NOMO-1 (cell line): Measurements from ENCODE around the gene TRNT1.

Experiments used
- DNase-seq, 2 experiments: peaks; one replicate each; lab custom pipeline; 2025; ENCODE audit not compliant: unreplicated experiment in 2 of 2; lab: John Stamatoyannopoulos, UW

The TRNT1 gene

GRCh38 chr3:3110749-3111361 is 15.9 kb upstream of the TRNT1 start:
- DNase-seq, result peak; percentile 42 to 59

DNA sequence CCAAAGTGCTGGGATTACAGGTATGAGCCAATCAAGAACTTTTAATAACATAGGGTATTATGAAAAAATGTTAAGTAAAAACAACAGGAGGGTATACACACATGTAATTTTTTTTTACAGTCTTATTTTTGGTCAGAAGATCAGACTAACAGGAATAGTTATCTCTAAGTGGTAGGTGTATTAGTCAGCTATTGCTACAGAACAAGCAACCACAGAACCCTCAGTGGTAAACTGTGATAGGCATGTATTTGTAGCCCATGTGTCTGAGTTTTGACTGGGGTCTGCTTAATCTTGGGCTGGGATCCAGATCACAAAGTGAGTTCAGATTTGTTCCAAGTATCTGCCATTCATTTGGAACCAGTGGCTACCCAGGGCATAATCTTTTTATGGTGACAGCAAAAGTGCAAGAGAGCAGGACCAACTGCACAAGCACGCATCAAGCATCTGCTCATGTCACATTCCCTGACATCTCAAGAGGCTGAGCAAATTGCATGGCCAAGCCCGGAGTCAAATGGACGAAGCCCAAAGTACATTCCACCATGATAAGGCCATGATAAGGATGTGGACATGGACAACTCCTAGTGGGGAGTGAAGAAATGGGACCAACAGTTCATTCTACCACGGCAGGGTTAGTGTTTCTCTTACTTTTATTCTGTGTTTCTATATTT is 13.6 kb upstream of the TRNT1 start:
- DNase-seq, result no peak

- no peak for DNase-seq
These were observed 9.1 kb upstream of the TRNT1 start for GRCh38 chr3:3117651-3118050.

GRCh38 chr3:3119393-3119851 is 7.3 kb upstream of the TRNT1 start:
- no peak for DNase-seq

DNA sequence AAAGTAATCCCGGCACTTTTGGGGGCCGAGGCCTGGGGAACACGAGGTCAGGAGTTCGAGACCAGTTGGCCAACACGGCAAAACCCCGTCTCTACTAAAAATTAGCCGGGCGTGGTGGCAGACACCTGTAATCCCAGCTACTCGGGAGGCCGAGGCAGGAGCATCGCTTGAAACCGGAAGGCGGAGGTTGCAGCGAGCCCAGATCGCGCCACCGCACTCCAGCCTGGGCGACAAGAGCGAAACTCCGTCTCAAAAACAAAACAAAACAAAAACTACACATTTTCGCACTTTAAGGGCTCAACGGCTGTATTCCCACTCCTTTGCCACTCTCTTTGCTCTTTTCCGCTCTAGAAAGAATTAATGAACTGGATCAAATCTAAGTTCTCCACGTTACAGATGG is 763 bp upstream of the TRNT1 start:
- no peak for DNase-seq

DNA sequence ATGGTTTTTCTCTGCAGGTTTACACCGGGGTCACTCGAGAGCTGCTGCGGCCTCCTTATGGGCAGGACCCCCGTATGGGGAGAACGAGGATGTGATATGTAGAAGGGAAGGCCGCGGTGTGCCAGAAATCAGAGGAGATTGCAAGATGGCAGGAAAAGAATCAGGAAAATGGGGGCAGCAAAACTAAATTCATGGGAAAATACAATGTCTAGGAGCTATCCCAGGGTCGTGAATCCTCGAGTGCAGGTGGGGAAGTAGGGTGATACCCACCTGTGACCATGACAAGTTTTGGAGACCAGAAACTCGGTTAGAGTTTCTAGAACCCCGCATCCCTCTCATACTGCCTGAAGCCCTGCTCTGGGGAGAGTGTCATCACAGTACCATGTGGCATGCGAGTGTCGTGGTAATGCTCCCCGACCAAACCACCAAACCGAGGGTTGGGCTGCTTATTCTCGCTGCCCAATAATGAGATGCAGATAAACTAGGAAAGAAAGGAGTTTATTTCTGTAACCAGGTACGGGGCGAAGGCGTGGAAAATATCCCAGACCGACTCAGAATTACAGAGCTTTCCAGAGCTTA is 781 bp downstream of the TRNT1 start:
- DNase-seq, result peak; percentile 5 to 11

DNA sequence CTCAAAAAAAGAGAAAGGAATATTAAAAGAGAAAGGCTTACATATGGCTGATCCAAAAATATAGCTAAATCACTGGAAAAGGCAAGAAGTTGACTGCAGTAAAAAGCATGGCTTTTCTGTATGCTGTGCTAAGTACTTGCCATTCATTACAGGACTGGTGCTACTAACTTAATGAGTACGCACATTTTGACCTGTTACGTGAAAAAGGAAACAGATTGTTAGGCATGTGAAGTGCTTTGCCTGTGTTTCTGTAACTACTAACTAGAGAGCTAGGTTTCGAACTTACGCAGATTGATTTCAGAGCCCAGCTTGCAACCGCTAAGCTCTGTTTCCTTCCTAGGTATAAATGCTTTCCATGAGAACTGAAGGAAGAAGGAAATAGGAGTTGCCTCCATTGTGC is 2.8 kb downstream of the TRNT1 start:
- no peak for DNase-seq

GRCh38 chr3:3133500-3133899 is 6.8 kb downstream of the TRNT1 start:
- no peak for DNase-seq

GRCh38 chr3:3134750-3135448 is 8.2 kb downstream of the TRNT1 start:
- no peak for DNase-seq

DNA sequence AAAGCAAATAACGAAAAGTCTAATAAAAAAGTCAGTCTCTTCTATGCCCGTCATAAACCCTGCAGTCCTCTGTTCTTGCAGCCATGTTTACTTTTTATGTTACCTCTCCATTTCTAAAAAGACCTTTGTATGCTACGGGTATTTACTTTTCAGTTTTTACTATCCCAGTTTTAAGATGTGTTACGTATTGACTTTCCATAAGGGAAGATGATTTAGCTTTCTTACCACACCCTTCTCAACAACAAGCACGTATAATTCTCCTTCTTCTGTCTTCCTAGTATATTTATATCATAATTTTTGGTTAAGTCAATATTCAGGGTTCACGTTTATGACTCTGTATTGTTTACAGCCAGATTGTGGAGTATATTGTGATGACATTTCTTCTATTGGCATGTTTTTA is 10.8 kb downstream of the TRNT1 start:
- DNase-seq, result no peak

DNA sequence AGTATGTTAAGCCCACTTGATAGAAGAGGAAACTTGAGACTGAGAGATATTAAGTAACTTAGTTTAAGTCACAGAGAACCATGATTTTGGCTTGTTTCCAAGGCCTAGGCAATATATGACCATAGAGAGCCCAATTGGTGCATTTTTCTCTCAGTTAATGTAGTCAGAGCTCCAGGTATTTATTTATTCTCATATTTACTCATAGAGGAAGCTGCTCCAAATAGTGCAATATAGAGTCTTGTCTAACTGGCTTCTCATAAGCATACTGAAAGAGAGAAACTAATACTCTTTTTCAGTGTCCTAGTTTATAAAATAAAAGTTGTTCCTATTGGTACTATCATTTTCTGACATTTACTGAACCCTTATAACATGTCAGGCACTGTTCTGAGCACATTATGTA is 15.2 kb downstream of the TRNT1 start:
- no peak for DNase-seq

- DNase-seq, result no peak
These were observed 19.1 kb downstream of the TRNT1 start for GRCh38 chr3:3145831-3146230.

- DNase-seq, result no peak
These were observed 22.8 kb downstream of the TRNT1 start for GRCh38 chr3:3149560-3149959.

DNA sequence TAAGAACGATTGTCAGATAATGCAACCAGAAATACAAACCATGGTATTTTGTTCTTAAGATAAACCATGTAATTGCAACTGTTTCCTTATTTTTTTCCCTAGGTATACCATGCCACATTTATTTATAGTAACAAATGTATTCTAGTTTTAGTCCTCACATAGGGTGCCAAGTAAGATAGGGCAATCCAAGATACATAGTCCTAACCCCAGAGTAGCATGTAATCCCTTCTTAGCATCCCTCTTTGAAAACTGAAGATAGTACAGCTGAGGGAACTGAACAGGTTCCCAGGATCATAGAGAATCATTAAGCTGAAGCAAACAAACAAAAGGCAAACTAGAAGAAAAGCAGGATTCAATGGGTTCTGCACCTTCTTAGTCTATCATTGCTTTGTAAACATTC is 24.8 kb downstream of the TRNT1 start:
- DNase-seq, result no peak

DNA sequence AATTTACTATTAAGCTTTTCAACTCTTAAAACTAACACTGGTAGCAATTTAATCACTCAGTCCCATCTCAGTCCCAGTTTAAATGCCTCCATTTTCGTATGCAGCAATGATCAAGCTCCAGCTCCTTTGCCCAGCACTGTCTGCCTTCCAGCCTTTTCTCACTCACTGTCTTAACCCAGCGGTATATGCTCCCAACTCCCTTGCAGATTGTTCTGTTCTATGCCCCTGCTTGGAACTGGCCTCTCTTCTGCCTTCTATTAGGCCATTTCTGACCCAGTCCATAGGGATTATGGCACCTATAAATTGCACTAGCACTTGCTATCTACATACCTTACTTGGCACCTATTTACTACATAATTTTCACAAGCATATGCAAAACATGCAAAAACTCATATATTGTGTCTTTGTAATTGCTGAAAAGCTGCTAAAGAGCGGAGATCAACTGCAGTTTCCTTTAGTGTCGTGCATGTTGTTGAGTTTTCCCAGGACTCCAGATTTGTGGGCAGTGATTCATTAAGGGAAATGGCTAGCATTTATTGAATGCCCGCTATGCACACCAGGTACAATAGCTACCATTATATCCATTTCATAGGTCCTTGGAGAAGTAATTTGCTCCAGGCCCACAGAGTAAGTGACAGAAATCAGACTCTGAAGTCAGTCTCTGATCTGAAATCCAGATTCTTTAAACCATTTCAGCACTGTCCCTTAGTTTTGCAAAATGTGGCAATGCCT is 28.3 kb downstream of the TRNT1 start:
- DNase-seq, result no peak

DNA sequence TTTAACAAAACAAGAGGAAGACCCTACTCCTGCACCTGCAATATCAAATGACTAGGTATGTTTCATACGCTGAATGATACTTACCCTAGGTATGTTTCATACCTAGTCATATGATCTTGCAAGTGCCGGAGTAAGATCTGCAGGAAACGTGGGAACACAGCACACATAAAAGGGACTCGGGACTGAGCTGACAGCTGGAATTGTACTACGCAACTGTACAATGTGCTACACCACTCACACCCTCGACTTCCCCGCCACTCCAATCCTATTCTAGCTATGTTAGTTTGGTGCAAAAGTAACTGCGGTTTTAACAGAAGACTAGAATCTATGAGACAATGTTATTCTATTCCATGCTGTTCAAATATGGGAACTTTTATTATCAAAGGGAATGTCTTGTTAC is 30.7 kb downstream of the TRNT1 start:
- DNase-seq, result no peak

DNA sequence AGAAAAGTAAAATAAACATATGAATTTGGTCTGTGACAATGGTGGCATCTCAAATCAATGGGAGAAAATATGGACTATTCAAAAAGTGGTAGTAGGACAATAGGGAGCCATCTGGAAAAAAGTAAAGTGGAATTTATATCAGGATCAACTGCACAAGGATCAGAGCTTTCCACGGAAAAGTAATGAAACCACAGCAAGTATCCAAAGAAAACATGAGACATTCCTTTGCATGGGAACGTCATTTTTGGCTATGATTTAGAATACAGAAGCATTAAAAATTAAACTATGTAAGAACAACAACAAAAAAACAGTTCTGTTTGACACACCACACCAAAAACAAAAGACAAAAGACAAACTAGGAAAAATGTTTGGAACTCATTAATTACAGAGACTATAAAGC is 34.1 kb downstream of the TRNT1 start:
- DNase-seq, result no peak

DNA sequence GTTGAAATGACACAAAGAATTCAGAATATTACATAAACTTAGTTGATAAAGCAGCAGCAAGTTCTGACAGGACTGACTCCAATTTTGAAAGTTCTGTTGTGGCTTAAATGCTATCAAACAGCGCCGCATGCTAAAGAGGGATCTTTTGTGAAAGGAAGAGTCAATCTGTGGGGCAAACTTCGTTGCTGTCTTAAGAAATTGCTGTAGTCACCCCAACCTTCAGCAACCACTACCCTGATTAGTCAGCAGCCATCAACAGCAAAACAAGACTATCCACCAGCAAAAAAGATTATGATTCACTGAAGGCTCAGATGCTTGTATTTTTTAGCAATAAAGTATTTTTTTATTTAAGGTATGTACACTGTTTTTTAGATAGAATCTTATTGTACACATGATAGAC is 38.5 kb downstream of the TRNT1 start:
- DNase-seq, result no peak

DNA sequence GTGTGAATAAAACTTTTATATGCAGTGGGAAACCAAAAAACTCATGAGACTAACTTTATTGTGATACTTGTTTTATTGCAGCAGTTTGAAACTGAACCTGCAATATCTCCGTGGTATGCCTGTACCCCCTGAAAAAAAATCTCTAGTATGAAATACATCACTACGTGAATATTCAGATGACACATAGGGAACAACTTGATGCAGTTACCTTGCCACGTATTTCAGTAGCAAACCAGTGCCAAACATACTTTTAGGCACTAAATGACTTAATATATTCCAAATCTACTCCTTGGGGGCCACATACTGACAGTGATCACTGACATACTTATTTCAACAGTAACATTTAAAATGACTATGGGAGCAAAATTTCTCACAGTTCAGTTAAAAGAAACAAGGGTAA is 38.9 kb downstream of the TRNT1 start:
- no peak for DNase-seq

DNA sequence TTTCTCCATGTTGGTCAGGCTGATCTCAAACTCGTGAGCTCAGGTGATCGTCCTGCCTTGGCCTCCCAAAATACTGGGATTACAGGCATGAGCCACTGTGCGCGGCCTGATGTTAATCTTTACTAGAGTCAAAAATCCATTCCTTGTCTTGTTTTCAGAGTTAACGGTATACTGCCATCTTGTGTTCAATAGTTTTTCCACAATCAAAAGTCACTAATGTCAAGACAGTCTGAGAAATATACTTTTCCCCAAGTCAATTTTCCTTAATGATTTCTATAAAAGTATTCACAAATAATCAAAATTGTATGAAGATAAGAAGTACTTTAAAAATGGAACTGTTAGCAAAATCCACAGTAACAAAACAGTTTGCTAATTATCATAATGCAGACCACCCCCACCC is 44.3 kb downstream of the TRNT1 start:
- peak in 1 of 2 experiments; percentile 22 for DNase-seq

- no peak for DNase-seq
These were observed 45.9 kb downstream of the TRNT1 start for GRCh38 chr3:3172627-3173026.
